ENCODE results near the gene ERCC4.

GRCh38 chr16:13984794-13985193 is 64.8 kb downstream of the ERCC4 start:
- TF ChIP-seq POLR2AphosphoS5 (IDR thresholded peaks at IDR 0.05; ENCODE audit: low read depth, low read length) (no peak), SIN3A (IDR thresholded peaks at IDR 0.05; ENCODE audit: borderline replicate concordance, insufficient read depth, low read length) (no peak)

All from PFSK-1 (cell line).